Placental pericyte (primary cell): ENCODE results near the gene ABCC6. TPM values are rescaled to one million over a fixed set of nuclear protein-coding genes. Genes with fewer than 3 reads are reported as not detected.

Experiments
- total RNA-seq: library from RNA; depleted of rRNA; stranded (reverse); fragments of >200 nt; gene quantifications from 2 replicates; pipeline ENCODE4 v1.2.3, GENCODE V29; 2012

The ABCC6 gene
- total RNA-seq = 0.29 and 0.44 TPM in 2 replicates

GRCh38 chr16:16222850-16223661 is at the start of gene ABCC6:
TSS of gene ABCC6 (minus strand) at chr16:16223494. CDS start at chr16:16223434, 60 bp downstream.

Other genes starting within 250 kb of the ABCC6 start
- gene NOMO3, start 9.0 kb upstream of the ABCC6 start, total RNA-seq = 47.4 and 98.9 TPM in 2 replicates
- gene NPIPA7, start 155.6 kb upstream of the ABCC6 start, total RNA-seq = 1.0 and 1.5 TPM in 2 replicates